ENCODE data around the gene MSX2.

Gene MSX2

DNA sequence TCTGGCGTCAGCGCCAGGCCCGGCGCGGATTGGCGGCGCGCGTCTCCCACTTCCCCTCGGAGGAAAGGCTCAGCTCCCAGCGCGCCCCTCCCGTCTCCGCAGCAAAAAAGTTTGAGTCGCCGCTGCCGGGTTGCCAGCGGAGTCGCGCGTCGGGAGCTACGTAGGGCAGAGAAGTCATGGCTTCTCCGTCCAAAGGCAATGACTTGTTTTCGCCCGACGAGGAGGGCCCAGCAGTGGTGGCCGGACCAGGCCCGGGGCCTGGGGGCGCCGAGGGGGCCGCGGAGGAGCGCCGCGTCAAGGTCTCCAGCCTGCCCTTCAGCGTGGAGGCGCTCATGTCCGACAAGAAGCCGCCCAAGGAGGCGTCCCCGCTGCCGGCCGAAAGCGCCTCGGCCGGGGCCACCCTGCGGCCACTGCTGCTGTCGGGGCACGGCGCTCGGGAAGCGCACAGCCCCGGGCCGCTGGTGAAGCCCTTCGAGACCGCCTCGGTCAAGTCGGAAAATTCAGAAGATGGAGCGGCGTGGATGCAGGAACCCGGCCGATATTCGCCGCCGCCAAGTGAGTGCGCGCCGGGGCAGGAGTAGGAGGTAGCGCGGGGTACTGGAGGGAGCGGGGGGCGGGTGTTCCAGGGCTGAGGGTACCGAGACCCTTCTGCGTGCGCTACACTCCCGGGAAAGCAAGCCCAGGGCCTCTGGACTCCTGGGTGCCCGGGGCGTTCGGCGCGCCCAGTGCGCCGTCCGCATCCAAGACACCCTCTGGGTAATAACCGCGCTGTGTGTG lies at the start of gene MSX2:
TSS of gene MSX2 (plus strand) at position 99 of the 777 bp plus-strand sequence. CDS start at position 177, 78 bp downstream.
- DNase-seq = peak; percentile 84

- DNase-seq = no peak
Observed at GRCh38 chr5:174675110-174675509, 49.3 kb upstream of the MSX2 start.

DNA sequence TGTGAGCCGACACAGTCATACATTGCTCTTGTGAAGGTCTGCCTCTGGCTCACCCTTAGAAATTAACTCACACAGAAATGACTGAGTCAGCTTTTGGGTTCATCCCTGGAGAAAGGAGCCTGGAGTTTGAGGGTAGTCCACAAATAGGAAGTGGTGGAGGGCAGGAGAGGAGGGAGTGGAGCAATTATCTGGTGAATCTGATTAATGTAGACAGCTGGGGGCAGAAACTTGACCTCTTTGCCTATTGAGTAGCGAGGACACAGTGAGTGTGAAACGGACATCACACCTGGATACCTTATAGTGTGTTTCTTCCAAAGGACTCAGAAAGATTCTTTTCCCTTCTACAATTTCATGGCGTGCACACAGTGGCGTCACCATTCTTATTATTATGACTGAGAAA lies 48.5 kb upstream of the MSX2 start:
- no peak for DNase-seq

DNA sequence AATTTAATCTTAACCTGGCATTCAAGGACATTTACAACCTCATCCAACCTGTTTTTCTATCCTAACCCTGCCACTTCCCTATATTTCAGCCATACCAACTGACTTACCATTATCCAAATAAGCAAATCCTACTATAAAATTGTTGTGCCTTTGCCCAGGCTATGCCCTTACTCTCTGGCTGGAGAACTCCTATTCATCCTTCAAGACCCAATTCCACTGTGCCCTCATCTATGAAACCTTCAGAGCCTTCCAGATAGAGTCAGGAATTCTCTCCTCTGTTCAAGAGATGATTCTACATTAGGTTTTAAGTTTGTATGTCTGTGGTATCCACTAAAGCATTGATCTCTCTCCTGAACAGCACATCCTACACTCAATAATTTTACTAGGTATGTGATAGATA lies 46.3 kb upstream of the MSX2 start:
- no peak for DNase-seq

DNA sequence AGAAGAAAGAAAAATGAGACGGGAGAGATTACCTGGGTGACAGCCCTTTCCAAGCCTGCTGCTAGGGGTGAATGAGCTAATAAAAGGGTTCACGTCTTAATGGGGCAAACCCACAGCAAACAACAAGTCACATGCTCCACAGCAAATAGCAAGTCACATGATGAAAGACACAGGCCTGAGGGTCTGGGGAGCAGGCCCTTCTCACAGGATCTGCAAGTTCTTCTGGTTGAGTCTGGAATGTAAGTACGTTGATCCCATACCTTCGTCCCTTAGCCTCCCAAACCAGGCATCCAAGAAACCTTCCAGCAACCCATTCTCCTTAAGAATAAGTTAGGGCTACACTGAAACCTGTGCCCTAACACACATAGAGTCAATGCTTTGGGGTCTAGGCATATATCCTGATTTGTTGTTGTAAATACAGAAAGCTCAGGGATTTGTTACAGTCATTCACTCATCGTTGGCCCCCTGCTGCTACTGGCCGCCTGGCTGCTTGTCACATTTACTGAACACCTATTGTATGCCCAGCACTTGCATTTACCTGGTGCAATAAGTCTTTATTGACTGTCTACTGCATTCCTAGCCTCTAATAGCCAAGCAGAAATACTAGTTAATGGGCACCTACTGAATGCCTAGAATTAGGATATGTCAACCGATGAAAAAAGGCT lies 43.3 kb upstream of the MSX2 start:
- no peak for DNase-seq

DNA sequence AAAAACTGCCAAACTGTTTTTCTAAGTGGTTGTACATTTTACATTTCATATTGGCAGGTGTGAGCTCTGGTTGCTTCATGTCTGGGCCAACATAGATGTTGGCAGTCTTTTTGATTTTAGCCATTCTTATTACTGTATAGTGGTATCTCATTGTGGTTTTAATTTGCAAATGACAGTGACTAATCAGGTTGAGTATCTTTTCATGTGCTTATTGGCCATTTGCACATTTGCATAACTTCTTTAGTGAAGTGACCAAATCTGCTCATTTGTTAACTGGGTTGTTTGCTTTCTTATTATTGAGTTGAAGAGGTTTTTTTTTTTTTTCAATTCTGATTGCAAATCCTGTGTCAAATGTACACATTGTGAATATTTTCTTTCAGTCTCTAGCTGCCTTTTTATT lies 36.9 kb upstream of the MSX2 start:
- DNase-seq = no peak

DNA sequence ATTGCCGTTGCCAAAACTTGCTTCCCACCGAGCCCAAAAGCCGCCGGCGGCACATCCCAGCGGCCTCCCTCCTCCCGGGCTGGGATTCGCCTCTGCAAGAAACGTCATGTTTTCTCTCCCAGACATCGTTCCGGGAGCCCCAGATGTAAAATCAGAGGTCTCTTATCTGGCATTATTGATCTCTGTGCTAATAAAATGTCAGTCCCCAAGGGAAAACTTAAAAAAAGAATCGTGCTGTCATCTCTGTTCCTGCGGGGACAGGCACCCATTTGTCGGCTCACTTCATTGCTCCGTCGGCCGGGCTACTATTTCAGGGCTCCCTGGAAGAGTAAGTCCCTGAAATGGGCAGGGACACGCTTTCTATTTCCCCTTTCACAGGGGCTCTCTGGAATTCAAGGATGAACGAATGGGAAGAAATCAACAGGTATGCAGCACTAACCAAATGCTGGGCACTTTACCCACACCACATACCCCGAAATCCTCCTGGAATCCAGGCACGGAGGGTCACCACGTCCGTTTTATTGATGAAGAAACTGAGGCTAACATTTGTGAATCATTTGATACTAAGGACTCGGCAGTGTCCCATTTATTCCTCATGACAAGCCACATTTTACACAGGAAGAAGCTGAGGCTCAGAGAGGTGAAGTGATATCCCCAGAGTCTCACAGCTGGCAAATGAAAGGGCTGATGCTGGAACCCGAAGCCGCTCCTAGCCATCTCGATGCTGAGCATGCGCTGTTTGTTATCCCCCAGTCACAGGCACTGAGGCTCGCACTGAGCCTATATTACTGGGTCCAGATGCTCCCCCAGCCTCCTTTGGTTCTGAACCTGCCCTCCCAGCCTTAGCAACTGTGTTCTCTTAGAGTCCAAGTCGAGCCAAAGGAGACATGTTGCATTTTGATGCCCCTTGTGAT lies 35.7 kb upstream of the MSX2 start:
- DNase-seq = no peak

DNA sequence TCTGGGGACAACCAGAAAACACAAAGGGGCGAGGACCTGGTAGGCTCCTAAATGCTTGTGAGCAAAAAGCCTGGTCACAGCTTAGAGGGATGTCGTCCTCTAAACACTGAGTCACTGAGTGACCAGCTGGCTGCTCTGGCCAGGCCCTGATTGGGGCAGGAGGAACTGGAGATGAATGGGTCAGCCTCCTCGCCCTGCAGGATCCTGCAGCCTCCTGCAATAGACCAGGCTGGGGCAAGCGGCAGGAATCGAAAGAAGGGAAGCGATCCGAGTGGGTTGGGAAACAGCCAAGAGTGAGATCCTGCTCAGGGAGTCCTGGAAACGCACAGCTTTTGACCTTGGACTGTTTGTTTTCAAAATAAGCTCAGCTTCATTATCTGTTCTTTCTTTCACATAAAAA lies 34.1 kb upstream of the MSX2 start:
- no peak for DNase-seq

- DNase-seq = no peak
Observed at GRCh38 chr5:174692381-174692780, 32.0 kb upstream of the MSX2 start.

GRCh38 chr5:174692982-174693422 lies 31.4 kb upstream of the MSX2 start:
- DNase-seq = no peak

- DNase-seq = no peak
Observed at GRCh38 chr5:174693697-174694385, 30.5 kb upstream of the MSX2 start.

DNA sequence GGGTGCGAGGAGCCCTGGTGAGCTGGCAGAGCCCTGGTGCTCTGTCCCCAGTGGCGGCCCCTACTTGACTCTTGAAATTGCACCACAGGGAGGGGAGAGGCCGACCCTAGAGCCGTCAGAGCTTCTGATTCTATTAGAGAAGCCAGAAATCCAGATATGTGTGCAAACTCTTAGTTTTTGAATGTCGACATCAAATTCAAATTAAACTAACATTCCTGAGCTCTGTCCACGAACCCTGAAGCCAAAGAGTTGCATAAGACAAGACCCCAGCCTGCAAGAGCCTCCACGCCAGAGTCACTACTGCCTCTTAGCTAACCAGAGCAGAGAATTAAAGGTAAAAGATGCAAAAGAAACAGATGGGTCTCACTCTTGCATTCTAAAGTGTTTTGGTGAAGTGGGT lies 29.8 kb upstream of the MSX2 start:
- DNase-seq = no peak

DNA sequence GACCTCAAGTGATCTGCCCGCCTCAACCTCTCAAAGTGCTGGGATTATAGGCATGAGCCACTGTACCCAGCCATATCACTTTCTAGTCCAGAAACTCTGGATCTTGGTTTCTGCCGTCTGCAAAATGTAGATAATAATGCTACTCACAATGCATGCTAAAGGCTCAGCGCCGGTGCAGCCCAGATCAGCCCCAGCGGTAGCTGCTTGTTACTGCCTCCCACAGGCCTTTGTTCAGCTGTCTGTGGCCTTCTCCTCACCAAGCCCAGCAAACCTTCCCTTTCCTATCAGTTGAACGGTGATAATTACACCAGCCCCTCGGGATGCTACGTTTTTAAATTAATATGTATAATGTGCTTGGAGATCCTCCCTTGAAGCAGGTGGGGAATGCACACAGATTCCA lies 26.2 kb upstream of the MSX2 start:
- DNase-seq = no peak

GRCh38 chr5:174699131-174699530 lies 25.3 kb upstream of the MSX2 start:
- DNase-seq = no peak

GRCh38 chr5:174706997-174707572 lies 17.3 kb upstream of the MSX2 start:
- no peak for DNase-seq

- no peak for DNase-seq
Observed at GRCh38 chr5:174707671-174708070, 16.7 kb upstream of the MSX2 start.

- no peak for DNase-seq
Observed at GRCh38 chr5:174708476-174709207, 15.7 kb upstream of the MSX2 start.

DNA sequence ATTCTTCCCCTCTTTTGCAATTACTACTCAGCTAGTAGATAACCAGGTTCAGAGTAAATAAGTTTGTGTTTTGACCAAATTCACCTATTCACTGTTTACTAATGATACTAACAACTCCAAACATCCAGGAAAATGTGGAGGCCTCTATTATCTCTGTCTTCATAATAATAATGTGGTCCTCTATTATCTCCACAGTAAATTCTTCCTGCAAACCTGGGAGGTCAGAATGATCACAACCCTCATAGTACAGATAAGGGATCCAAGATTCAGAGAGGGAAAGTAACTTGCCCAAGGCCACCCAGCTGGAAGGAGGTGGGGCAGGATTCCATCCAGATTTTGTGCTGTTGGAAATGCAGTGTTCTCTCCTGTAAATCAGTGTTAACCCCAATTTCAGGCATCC lies 9.6 kb upstream of the MSX2 start:
- no peak for DNase-seq

DNA sequence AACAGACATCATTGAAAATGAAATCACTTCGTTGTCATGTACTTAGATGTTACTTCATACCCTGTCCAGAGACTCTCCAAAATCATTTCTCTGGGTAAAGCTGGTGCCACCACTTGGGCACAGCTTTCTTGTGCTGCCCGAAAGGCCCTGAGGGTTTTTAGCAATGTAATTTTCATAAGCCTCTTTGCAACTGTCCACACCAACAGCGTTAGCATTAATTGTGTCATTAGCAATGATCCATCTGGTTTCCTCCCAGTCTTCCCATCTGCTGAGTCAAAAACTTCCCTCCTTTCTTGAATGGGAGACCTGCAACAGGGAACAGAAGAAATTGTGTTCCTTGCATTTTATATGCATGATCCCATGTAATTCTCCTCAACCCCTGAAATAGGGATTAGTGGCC lies 8.6 kb upstream of the MSX2 start:
- DNase-seq = no peak

GRCh38 chr5:174717826-174718455 lies 6.4 kb upstream of the MSX2 start:
- no peak for DNase-seq
